ENCODE data around the gene NUBP2. TPM values are rescaled to one million over a fixed set of nuclear protein-coding genes. Genes with fewer than 3 reads are reported as not detected.

The NUBP2 gene
- total RNA-seq, 1 experiment from 2014 or later: 50.1 TPM

- DNase-seq (ENCODE audit: low read depth): no peak
These were observed 10.8 kb upstream of the NUBP2 start for GRCh38 chr16:1771864-1772361.

DNA sequence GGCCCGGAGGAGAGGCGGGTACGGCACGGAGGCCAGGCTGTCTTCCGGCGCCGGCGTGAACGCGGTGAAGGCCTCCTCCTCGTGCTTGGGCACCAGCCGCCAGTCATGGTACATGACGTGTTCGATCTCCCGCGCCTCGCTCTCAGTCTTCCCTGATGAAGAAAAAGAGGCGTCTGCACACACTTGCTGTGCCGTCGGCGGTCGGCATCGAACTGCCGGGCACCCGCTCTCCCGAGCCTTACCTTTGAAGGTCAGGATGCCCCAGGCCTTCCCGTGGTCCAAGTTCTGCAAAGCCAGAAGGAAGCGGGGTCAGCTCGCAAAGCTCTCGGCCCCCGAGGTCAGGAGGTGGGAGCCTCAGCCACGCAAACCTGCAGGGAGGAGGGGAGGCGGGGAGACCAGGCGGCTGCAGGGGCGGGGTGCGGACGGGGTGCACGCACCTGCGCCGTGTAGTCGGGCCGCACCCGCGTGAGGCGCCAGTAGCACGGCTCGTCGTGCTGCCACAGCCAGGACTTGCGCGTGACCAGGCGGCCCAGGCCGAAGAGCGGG lies 10.3 kb upstream of the NUBP2 start, which contains the start of gene EME2:
TSS of gene EME2 (plus strand) at position 449 of the 546 bp plus-strand sequence. CDS start 418 bp downstream, outside the sequence.
- peak; percentile 28 for DNase-seq (ENCODE audit: low read depth)

GRCh38 chr16:1772908-1773702 lies 9.7 kb upstream of the NUBP2 start, which contains the start of gene MRPS34:
Gene MRPS34, minus strand, starts transcription at chr16:1773134. Its CDS starts 15 bp downstream, at chr16:1773119.
- peak; percentile 78 for DNase-seq (ENCODE audit: low read depth)

DNA sequence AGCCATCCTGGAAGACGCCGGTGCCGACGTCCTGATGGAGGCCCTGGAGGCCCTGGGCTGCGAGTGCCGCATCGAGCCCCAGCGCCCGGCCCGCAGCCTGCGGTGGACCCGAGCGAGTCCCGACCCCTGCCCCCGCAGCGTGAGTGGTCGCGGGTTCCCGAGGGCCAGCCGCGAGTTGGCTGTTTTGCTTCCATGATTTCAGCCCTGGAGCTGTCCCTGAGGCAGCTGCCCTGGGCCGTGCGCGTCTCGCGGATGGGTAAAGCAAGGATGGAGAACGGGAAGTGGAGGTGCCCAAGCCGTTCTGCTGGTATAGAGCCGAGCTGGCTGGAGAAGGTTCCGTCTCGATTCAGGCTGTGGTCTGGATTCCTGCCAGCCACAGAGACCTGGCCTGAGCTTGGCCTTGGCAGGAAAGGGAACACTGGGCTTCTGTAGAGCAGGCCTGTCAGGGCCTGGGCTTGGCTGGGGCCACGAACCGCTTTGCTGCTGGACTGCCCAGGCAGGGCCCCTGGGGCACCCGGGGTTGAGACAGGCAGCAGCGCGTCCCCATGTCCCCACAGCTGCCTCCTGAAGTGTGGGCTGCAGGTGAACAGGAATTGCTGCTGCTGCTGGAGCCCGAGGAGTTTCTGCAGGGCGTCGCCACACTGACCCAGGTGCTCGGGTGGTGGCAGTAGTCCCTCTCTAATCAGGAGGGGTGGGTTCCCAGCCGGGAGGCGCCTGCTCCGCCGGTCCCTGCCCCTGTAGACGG lies 8.9 kb upstream of the NUBP2 start:
- peak; percentile 75 for DNase-seq (ENCODE audit: low read depth)

GRCh38 chr16:1774448-1774780 lies 8.3 kb upstream of the NUBP2 start:
- DNase-seq (ENCODE audit: low read depth): no peak

GRCh38 chr16:1775006-1775845 lies 7.5 kb upstream of the NUBP2 start:
- DNase-seq (ENCODE audit: low read depth): no peak

DNA sequence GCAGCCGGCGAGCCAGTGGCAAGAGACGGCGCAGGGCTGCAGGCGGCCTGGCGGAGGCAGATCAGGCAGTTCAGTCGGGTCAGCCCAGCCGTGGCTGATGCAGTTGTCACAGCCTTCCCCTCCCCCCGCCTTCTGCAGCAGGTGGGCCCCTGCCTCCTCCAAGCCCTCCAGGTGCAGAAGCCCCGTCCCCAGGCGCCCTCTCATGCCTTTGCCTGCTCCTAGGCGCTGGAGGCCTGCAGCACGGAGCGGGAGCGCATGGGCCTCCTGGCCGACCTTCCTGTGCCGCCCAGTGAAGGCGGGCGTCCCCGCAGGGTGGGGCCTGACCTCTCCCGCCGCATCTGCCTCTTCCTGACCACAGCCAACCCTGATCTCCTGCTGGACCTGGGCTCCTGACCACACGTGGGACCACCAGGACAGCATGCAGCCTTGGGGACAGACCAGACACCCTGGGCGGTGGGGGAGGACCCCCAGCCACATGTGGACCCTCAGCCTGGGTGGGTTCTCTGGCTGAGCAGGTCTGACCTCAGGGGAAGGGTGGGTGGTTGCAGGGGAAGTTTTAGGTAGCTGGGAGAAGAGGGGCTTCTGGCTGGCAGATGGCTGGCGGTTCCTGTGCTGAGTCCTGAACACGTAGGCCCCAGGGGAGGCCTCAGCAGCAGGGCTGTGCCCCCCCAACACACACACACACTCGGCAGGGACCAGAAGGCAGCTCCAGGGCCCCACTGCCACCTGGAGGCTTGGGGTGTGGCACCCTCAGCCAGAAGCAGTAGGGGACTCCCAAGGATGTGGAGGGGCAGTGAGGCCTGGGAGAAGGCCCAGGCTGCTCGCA lies 6.7 kb upstream of the NUBP2 start:
- no peak for DNase-seq (ENCODE audit: low read depth)

DNA sequence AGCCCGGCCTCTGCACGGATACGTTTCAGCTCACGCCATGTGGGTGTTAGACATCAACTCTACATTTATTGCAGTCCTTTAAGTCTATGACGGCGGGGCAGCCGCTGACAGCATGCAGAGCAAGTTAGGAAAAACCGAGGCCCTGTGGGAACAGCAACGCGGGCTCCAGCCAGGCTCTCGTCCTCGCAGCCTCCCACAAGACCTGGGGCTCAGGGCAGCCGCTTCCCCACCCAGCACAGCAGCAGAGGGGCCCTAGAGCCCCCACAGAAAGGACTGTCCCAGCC lies 6.1 kb upstream of the NUBP2 start:
- no peak for DNase-seq (ENCODE audit: low read depth)

- DNase-seq (ENCODE audit: low read depth): no peak
These were observed 5.8 kb upstream of the NUBP2 start for GRCh38 chr16:1776991-1777374.

DNA sequence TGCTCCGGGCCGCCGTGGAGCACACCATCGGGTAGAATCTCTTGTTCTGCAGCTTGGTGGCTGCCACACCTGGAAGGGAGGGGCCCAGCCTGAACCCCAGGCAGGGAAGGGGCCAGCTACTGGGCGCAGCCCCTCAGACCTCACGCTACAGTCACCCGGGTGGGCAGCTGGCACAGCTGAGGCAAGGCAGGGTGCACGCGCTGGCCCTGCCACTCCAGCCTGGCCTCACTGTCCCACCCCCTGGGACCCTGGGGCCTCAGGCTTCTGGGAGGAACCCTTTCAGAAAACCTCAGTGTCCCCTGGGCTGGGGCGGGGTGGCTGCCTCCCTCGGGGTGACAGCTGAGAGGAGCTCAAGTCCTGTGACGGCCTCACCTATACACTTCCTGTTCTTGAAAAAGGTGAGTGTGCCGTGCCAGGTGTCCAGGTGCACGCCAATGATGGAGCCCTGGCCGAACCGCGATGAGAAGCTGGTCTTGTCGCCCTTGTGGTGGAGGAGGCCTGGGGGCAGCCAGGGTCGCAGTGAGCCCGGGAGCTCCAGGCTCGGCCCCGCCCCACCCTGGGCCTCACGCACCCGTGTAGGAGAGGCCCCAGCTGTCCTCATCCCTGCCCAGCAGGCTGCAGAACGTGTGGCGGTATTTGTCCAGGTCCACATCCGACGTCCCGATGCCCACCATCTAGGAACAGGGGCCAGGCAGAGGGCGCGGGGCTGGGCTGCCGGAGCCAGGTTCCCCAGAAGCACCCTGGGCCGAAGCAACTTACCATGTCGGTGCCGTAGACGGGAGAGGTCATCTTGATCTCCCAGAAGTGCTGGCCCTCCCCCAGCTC lies 5.2 kb upstream of the NUBP2 start:
- no peak for DNase-seq (ENCODE audit: low read depth)

DNA sequence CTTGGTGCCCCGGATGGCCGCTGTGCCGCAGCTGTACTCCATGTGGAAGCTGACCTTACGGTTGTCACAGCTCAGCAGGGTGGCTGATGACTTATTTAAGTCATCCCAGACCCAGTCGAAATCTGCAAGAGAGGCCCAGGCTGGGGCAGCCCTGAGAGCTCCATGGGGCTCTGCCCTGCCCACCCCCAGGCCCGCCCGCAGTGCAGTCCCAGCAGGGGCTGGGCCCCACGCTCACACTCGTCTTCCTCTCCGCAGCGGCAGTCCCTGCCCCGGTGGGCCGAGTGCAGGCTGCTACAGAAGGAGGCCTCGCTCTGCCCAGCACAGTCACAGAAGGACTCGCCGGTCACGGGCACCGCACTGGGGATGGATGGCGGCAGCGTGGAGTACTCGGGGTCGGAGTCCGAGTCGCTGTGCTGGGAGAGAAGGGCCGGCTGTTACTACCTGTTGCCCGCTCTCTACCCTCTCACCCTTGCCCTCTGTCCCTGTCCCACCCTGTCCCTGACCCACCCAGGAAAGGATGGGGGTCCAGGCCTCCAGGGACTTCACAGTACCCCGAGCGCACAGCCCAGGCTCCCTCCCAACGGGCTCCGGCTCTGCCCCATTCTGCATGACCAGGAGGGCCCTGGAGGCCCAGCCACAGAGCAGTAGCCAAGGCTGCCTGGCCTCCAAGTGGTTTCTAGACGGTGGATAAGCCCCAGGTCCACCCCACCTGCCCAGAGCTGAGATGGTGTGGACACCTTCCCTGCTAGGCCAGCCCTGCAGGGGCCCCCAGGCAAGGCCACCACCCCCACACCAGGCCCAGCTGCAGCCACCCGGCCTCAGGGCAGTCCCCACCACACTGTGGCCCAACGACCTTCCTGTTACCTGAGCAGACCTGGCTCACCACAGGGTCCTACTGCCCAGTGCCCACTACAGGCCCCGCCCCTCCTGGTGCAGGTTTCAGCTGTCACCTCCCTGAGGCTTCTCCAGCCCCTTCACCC lies 4.3 kb upstream of the NUBP2 start:
- DNase-seq (ENCODE audit: low read depth): no peak

- DNase-seq (ENCODE audit: low read depth): no peak
These were observed 3.5 kb upstream of the NUBP2 start for GRCh38 chr16:1779234-1779701.

DNA sequence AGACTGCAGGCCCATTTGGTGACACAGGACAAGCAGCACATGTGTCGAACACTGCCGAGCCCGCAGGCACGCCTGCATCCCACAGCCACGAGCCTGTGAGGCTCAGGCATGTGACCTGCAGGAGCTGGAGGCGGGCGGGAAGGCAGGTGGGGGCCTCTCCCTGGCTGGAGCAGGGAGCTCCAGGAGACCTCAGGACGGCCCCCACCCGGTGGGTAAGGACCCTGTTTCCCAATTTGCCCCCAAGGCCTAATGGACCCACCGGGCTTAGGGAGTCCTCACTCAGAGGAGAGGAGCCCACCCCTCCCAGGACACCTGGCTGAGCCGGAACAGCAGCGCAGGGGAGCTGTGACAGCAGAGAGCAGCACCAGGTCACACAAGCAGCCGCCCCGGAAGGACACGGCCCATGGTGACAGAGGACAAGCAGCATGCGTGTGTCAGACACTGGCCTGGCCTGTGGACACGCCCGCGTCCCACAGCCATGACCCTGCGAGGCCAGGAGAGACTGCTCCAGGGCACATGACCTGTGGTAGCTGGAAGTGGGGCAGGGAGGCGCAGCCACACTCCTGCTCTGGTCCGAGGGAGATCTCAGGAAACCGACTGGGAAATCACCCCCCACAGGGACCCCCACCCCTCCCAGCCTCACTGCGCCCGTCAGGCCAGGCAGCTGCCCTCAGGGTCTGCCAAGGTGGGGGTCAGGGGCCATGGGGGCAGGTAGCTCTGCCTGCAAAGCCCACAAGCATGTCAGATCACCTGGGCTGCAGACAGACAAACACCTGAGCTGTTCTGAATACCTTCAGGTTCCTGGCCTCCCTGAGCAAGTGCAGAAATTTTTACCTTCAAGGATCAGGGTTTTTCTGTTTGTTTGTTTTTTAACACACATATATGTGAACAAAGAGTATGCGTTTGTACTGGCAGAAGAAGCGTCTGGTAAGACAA lies 2.8 kb upstream of the NUBP2 start:
- no peak for DNase-seq (ENCODE audit: low read depth)

- no peak for DNase-seq (ENCODE audit: low read depth)
These were observed 2.1 kb upstream of the NUBP2 start for GRCh38 chr16:1780677-1781072.

GRCh38 chr16:1781254-1781653 lies 1.5 kb upstream of the NUBP2 start:
- no peak for DNase-seq (ENCODE audit: low read depth)

DNA sequence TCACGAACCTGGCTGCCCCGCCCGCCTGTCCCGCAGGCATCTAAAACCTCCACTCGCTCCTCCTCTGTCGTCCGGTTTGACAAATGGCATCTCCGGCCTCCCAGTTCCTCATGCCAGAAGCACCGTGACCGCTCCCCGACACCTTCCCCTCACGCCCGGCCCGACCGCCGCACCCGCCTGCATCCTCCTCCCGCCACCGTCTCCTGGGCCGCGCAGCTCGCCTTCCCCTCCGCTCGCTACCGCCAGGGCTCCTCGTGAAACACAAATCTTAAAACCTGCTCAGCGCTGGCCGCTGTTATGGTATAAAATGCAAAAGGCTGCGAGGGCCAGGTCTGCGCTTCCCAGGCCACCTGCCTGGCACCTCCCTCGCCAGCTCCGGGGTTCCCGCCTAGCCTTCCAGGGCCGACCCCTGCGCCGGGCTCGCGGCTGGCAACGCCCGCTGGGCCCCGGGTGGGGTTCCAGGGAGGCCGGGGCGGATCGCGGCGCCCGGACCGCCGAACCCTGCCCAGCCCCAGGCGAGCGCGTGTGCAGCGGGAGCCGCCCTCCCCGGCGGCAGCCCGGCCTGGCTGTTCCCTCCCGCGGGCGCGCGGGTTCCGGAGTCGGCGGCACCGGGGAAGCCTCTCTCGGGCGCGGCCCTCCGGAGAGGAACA lies 877 bp upstream of the NUBP2 start:
- DNase-seq (ENCODE audit: low read depth): peak; percentile 19

Data from RPMI7951 (cell line).